Activated naive CD4-positive, alpha-beta T cell treated with anti-CD3 and anti-CD28 coated beads for 36 hours (primary cell): ENCODE data around the gene KCND3. TPM values are rescaled to one million over a fixed set of nuclear protein-coding genes. Genes with fewer than 3 reads are reported as not detected.

Experiments
- CTCF ChIA-PET: fragments of 350-600 bp; sonication (Branson Sonifier 250); formaldehyde crosslinking; loops from one replicate; lab custom pipeline; 2021; ENCODE audit warnings: antibody characterized with exemption; lab: Charles Lee
- DNase-seq: peaks from one replicate; pipeline ENCODE4 v3.0.0-alpha.2; 2020
- H3K27ac Mint-ChIP-seq: one replicate; pipeline ENCODE4 v1.8.0; 2021; ENCODE audit warnings: mild to moderate bottlenecking, mixed read lengths
- H3K27me3 Mint-ChIP-seq: one replicate; pipeline ENCODE4 v1.8.0; 2021; ENCODE audit warnings: low read depth, mixed read lengths
- H3K36me3 Mint-ChIP-seq: one replicate; pipeline ENCODE4 v1.8.0; 2021; ENCODE audit warnings: low read depth, mixed read lengths
- H3K4me1 Mint-ChIP-seq: one replicate; pipeline ENCODE4 v1.8.0; 2021; ENCODE audit warnings: low read depth, mixed read lengths
- H3K4me3 Mint-ChIP-seq: one replicate; pipeline ENCODE4 v1.8.0; 2021; ENCODE audit warnings: mild to moderate bottlenecking, moderate library complexity, mixed read lengths
- H3K9me3 Mint-ChIP-seq: one replicate; pipeline ENCODE4 v1.8.0; 2021; ENCODE audit warnings: mixed read lengths
- intact Hi-C: fragments of 100-400 bp; cut with micrococcal nuclease; formaldehyde crosslinking; loops from one replicate; pipeline ENCODE4 v1.15.1; 2023
- total RNA-seq, 2 experiments: library from RNA; stranded (reverse); gene quantifications; one replicate each; pipeline ENCODE4 v1.2.3, GENCODE V29; 2021

The KCND3 gene
- total RNA-seq, 2 experiments from 2014 or later: not detected

GRCh38 chr1:111737216-111738132 is 252.0 kb downstream of the KCND3 start:
- Mint-ChIP-seq H3K27me3 (peaks cover 35% of the 10 kb centered on the region), H3K4me1 (peaks cover 16% of the 10 kb centered on the region), H3K36me3 (no peaks in the 10 kb centered on the region), H3K9me3 (no peaks in the 10 kb centered on the region), H3K4me3 (peak overlapping the region; percentile 87), H3K27ac (no peak overlapping the region)
- DNase-seq: no peak
- intact Hi-C loops: loop anchor here (1.0 to 2.0 kb wide), 2 partner anchors 23 to 230 kb away; no protein-coding TSS in a partner anchor
- CTCF ChIA-PET: interaction anchor here (0.6 to 6.6 kb wide), 8 partner anchors 10 to 230 kb away, joined by 3 to 31 read pairs (median 8); partner anchors contain the start of gene DDX20

- DNase-seq: no peak
- Mint-ChIP-seq H3K9me3 (no peaks in the 10 kb centered on the region), H3K4me1 (peaks cover 16% of the 10 kb centered on the region), H3K27me3 (peaks cover 32% of the 10 kb centered on the region), H3K27ac (no peak overlapping the region), H3K4me3 (no peak overlapping the region), H3K36me3 (no peaks in the 10 kb centered on the region)
- intact Hi-C loops: no loop called here
- CTCF ChIA-PET: interaction anchor here (0.6 to 6.6 kb wide), 6 partner anchors 10 to 229 kb away, joined by 3 to 31 read pairs (median 4); no protein-coding TSS in a partner anchor
Observed at GRCh38 chr1:111736548-111737215, 252.8 kb downstream of the KCND3 start.

- Mint-ChIP-seq H3K9me3 (no peaks in the 10 kb centered on the region), H3K36me3 (no peaks in the 10 kb centered on the region), H3K27me3 (peaks cover 26% of the 10 kb centered on the region), H3K4me1 (peaks cover 16% of the 10 kb centered on the region), H3K27ac (no peak overlapping the region), H3K4me3 (no peak overlapping the region)
- intact Hi-C loops: no loop called here
- DNase-seq: no peak
- CTCF ChIA-PET: interaction anchor here (0.5 to 6.6 kb wide), 5 partner anchors 11 to 254 kb away, joined by 3 to 31 read pairs (median 6); no protein-coding TSS in a partner anchor
Observed at GRCh38 chr1:111735858-111736544, 253.5 kb downstream of the KCND3 start.

GRCh38 chr1:111735321-111735720 is 254.1 kb downstream of the KCND3 start:
- DNase-seq: no peak
- Mint-ChIP-seq H3K36me3 (no peaks in the 10 kb centered on the region), H3K9me3 (no peaks in the 10 kb centered on the region), H3K27me3 (peaks cover 21% of the 10 kb centered on the region), H3K4me3 (no peak overlapping the region), H3K27ac (no peak overlapping the region), H3K4me1 (peaks cover 14% of the 10 kb centered on the region)
- CTCF ChIA-PET: interaction anchor here (1.2 to 6.6 kb wide), 5 partner anchors 12 to 227 kb away, joined by 4 to 31 read pairs (median 6); no protein-coding TSS in a partner anchor
- intact Hi-C loops: no loop called here

GRCh38 chr1:111734856-111735255 is 254.6 kb downstream of the KCND3 start:
- Mint-ChIP-seq H3K36me3 (no peaks in the 10 kb centered on the region), H3K4me1 (peaks cover 13% of the 10 kb centered on the region), H3K4me3 (no peak overlapping the region), H3K9me3 (no peaks in the 10 kb centered on the region), H3K27ac (no peak overlapping the region), H3K27me3 (peaks cover 19% of the 10 kb centered on the region)
- no peak for DNase-seq
- intact Hi-C loops: no loop called here
- CTCF ChIA-PET: interaction anchor here (1.2 to 6.6 kb wide), 4 partner anchors 12 to 253 kb away, joined by 3 to 31 read pairs (median 5); no protein-coding TSS in a partner anchor

GRCh38 chr1:111734426-111734825 is 255.0 kb downstream of the KCND3 start:
- Mint-ChIP-seq H3K4me1 (peaks cover 11% of the 10 kb centered on the region), H3K36me3 (no peaks in the 10 kb centered on the region), H3K9me3 (no peaks in the 10 kb centered on the region), H3K4me3 (no peak overlapping the region), H3K27ac (no peak overlapping the region), H3K27me3 (peaks cover 17% of the 10 kb centered on the region)
- DNase-seq: no peak
- intact Hi-C loops: no loop called here
- CTCF ChIA-PET: interaction anchor here (1.2 to 6.6 kb wide), 4 partner anchors 13 to 252 kb away, joined by 3 to 31 read pairs (median 5); no protein-coding TSS in a partner anchor

GRCh38 chr1:111733992-111734341 is 255.5 kb downstream of the KCND3 start:
- intact Hi-C loops: no loop called here
- Mint-ChIP-seq H3K9me3 (no peaks in the 10 kb centered on the region), H3K27me3 (peaks cover 17% of the 10 kb centered on the region), H3K4me1 (peaks cover 11% of the 10 kb centered on the region), H3K36me3 (no peaks in the 10 kb centered on the region), H3K27ac (no peak overlapping the region), H3K4me3 (no peak overlapping the region)
- DNase-seq: no peak
- CTCF ChIA-PET: interaction anchor here (1.0 to 6.6 kb wide), 5 partner anchors 13 to 252 kb away, joined by 3 to 31 read pairs (median 6); no protein-coding TSS in a partner anchor

GRCh38 chr1:111733183-111733991 is 256.1 kb downstream of the KCND3 start:
- CTCF ChIA-PET: interaction anchor here (1.0 to 6.6 kb wide), 4 partner anchors 14 to 251 kb away, joined by 3 to 31 read pairs (median 4); no protein-coding TSS in a partner anchor
- peaks cover 9% of the 10 kb centered on the region for H3K4me1 Mint-ChIP-seq
- no peaks in the 10 kb centered on the region for H3K9me3 Mint-ChIP-seq
- intact Hi-C loops: no loop called here
- no peak overlapping the region for H3K4me3 Mint-ChIP-seq
- H3K27me3 Mint-ChIP-seq: peaks cover 15% of the 10 kb centered on the region
- peak; percentile 16 for DNase-seq
- H3K36me3 Mint-ChIP-seq: no peaks in the 10 kb centered on the region
- H3K27ac Mint-ChIP-seq: no peak overlapping the region

- H3K4me3 Mint-ChIP-seq: no peak overlapping the region
- CTCF ChIA-PET: interaction anchor here (1.1 kb wide), 1 partner anchor 22 kb away, joined by 3 read pairs; no protein-coding TSS in a partner anchor
- no peaks in the 10 kb centered on the region for H3K36me3 Mint-ChIP-seq
- no peak for DNase-seq
- intact Hi-C loops: no loop called here
- H3K27ac Mint-ChIP-seq: no peak overlapping the region
- peaks cover 4% of the 10 kb centered on the region for H3K4me1 Mint-ChIP-seq
- H3K27me3 Mint-ChIP-seq: peaks cover 9% of the 10 kb centered on the region
- H3K9me3 Mint-ChIP-seq: no peaks in the 10 kb centered on the region
Observed at GRCh38 chr1:111732718-111733117, 256.8 kb downstream of the KCND3 start.

GRCh38 chr1:111731956-111732355 is 257.5 kb downstream of the KCND3 start:
- H3K27me3 Mint-ChIP-seq: peaks cover 1% of the 10 kb centered on the region
- H3K27ac Mint-ChIP-seq: no peak overlapping the region
- intact Hi-C loops: no loop called here
- no peaks in the 10 kb centered on the region for H3K9me3 Mint-ChIP-seq
- no peaks in the 10 kb centered on the region for H3K36me3 Mint-ChIP-seq
- H3K4me3 Mint-ChIP-seq: no peak overlapping the region
- no peaks in the 10 kb centered on the region for H3K4me1 Mint-ChIP-seq
- CTCF ChIA-PET: interaction anchor here (0.6 to 1.7 kb wide), 3 partner anchors 17 to 62 kb away, joined by 3 to 6 read pairs (median 3); no protein-coding TSS in a partner anchor
- DNase-seq: no peak

GRCh38 chr1:111730706-111731105 is 258.8 kb downstream of the KCND3 start:
- Mint-ChIP-seq H3K36me3 (no peaks in the 10 kb centered on the region), H3K27me3 (no peaks in the 10 kb centered on the region), H3K4me1 (no peaks in the 10 kb centered on the region), H3K9me3 (no peaks in the 10 kb centered on the region), H3K4me3 (no peak overlapping the region), H3K27ac (no peak overlapping the region)
- CTCF ChIA-PET: interaction anchor here (0.6 to 1.7 kb wide), 3 partner anchors 15 to 734 kb away, joined by 3 to 6 read pairs (median 3); no protein-coding TSS in a partner anchor
- no peak for DNase-seq
- intact Hi-C loops: no loop called here
